Left ventricle myocardium superior (tissue), 1 donor: ENCODE results near the gene ABCB9. TPM values are rescaled to one million over a fixed set of nuclear protein-coding genes. Genes with fewer than 3 reads are reported as not detected.
A peak's percentile ranks its signal among the peaks of the same experiment; 100 is the strongest.
"Not testable (repeated sequence)": the region's sequence is repeated elsewhere in the genome, so short reads cannot be mapped to it uniquely, and the experiment has no call there.

ENCODE experiments used
- ATAC-seq: fragments of 200-7000 bp; cut with Tn5 transposase; one replicate; pipeline ENCODE4 v1.9.1; 2020; ENCODE audit warnings: mild to moderate bottlenecking, moderate library complexity
- DNase-seq: peaks from one replicate; pipeline ENCODE4 v3.0.0-alpha.2; 2020
- intact Hi-C: fragments of 100-400 bp; cut with micrococcal nuclease; formaldehyde crosslinking; loops from one replicate; pipeline ENCODE4 v1.11.0; 2022
- total RNA-seq: library from RNA; stranded (reverse); fragmentation: NEBNext Ultra II Directional; extraction: Animal tissue kit (Norgen Biotek cat#: 25700); gene quantifications from one replicate; pipeline ENCODE4 v1.2.1, GENCODE V29; 2021
- donor health status: DM: no; HTN: yes; CAD: no; lungs with severe emphysema.

The ABCB9 gene
- total RNA-seq, 1 donor from 2014 or later, result 4.6 TPM

DNA sequence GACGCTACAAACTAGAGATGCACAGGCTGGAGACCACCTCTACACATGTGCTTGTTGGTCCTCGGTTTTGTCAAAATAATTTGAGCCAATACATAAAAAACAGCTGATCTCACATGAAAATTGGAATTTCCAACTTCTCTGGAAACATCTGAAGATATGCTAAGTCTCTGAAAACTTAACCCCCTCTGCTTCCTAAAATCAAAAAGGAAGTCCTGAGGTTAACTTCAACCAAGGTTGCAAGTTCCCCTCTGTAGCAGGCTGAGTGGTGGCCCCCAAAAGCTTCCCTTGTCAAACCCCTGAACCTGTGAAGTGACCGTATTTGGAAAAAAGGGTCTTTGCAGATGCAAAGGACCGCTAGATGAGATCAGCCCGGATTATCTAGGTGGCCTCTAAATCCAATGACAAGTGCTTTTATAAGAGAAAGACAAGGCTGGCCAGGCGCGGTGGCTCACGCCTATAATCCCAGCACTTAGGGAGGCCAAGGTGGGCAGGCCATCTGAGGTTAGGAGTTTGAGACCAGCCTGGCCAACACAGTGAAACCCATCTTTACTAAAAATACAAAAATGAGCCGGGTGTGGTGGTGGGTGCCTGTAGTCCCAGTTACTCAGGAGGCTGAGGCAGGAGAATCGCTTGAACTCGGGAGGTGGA is 38.4 kb downstream of the ABCB9 start:
- ATAC-seq (no peak), DNase-seq (no peak)
- intact Hi-C loops, result no loop called here

DNA sequence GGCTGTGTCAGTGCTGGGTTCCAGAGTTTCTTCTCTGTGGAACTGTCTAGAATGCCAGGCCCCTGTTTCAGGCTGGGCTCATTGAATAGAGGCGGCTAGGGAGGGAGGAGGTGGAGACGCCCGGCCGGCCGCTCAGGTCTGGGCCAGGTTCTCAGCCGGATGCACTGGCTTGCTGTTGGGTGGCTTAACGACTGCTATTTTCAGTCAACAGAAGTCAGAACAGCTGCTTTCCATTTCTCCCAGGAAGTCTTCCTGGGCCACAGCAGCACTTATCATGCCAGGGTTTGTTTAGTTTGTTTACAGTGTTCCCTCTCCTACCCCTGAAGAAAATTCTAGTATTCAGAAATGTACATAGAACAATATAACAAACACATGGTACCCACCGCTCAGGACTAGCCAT is 44.3 kb downstream of the ABCB9 start:
- DNase-seq (no peak), ATAC-seq (no peak)
- intact Hi-C loops, result no loop called here

DNA sequence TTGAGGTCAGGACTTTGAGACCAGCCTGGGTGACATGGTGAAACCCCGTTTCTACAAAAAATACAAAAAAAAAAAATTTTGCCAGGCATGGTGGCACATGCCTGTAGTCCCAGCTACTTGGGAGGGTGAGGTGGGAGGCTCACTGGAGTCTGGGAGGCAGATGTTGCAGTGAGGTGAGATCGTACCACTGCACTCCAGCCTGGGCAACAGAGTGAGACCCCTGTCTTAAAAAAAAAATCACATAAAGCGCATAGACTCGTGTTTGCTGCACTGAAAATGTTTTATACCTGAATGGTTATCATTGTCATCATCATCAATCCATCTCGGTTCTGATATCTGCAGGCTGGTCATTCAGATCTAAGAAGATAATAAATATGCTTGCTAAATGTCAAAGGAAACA is 45.6 kb downstream of the ABCB9 start:
- DNase-seq, result no peak
- ATAC-seq, result no peak
- intact Hi-C loops, result no loop called here

DNA sequence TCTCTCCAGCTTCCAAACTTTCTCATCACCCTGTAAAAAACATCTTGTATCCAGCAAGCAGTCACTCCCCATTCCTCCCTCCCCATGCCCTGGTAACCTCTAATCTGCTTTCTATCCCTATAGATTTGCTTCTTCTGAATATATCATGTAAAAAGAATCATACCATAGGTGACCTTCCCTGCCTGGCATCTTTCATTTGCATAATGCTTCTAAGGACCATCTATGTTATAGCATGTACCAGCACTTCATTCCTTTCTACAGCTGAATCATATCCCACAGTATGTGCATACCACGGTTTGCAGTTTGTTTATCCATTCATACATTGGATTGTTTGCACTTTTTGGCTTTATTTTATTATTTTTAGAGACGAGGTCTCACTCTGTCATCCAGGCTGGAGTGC is 47.4 kb downstream of the ABCB9 start:
- ATAC-seq (no peak), DNase-seq (no peak)

GRCh38 chr12:122917507-122918121 is 48.6 kb downstream of the ABCB9 start:
- DNase-seq (peak; percentile 71), ATAC-seq (peak; percentile 92)
- intact Hi-C loops, result no loop called here

More for the DNA sequence above, 47.4 kb downstream of the ABCB9 start:
- intact Hi-C loops, result no loop called here

DNA sequence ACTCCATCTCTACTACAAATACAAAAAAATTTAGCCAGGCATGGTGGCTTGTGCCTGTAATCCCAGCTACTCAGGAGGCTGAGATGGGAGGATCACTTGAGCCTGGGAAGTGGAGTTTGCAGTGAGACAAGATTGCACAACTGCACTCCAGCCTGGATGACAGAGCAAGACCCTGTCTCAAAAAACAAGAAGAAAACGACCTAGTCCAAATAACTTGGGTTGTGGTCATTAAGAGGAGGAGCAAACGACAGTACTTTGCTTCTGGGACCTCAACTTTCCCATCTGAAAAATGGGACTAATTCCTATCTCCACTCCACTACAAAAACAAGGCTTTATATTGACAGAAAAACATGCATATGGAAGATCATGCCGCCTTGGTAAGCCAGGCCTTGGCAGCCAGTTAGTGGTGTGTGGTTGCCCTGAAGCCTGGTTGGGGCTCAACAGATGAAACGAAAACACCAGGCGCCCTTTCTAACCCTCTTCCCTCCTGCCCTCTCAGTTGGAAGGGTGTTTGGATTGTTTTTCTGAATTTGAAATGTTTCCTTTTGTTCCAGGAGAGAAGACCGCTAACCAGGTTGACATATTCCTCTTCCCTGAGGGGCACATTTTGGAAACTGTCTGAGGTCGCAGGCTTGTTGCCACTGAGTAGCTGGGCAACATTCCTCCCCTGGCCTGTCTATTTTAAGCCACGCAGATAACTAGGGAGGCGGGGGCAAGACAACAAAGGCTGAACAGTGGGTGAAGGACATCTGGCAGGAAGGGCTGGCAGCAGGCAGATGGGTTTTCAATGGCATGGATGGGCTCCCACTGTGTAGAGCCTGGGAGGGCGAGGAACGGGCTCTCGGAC is 56.6 kb downstream of the ABCB9 start:
- intact Hi-C loops, result no loop called here
- ATAC-seq (peak; percentile 98), DNase-seq (peak; percentile 59)

DNA sequence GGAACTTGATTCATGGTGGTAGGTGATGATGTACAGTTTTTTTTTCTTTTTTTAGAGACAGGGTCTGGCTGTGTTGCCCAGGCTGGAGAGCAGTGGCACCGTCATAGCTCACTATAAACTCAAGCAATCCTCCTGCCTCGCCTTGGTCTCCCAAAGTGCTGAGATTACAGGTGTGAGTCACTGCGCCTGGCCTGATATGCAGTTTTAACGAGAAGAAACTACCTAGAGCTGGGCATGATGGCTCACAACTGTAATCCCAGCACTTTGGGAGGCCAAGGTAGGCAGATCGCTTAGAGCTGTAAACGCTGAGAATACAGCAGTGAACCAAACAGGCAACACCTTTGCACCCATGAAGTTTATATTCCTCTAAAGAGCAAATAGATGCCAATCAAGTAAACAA is 57.3 kb downstream of the ABCB9 start:
- no peak for DNase-seq
- intact Hi-C loops, result no loop called here
- peak; percentile 8 for ATAC-seq

- intact Hi-C loops, DNase-seq, ATAC-seq: not testable (repeated sequence)
Observed at GRCh38 chr12:122905258-122905657, 61.0 kb downstream of the ABCB9 start.

DNA sequence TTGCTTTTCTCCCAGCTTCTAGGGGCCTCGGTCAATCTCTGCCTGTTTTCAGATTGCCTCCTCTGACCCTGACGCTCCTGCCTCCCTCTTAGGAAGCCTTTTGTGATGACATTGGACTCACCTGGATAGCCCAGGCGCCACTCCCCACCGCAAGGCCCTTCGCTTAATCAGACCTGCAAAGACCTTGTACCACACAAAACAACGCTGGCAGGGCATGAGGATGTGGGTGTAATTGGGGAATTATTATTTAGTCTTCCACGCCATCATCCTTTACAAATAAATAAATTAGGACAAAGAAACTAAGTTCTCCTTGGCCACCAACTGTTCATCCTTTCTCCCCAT is 62.6 kb downstream of the ABCB9 start:
- intact Hi-C loops, result no loop called here
- DNase-seq (no peak), ATAC-seq (no peak)

DNA sequence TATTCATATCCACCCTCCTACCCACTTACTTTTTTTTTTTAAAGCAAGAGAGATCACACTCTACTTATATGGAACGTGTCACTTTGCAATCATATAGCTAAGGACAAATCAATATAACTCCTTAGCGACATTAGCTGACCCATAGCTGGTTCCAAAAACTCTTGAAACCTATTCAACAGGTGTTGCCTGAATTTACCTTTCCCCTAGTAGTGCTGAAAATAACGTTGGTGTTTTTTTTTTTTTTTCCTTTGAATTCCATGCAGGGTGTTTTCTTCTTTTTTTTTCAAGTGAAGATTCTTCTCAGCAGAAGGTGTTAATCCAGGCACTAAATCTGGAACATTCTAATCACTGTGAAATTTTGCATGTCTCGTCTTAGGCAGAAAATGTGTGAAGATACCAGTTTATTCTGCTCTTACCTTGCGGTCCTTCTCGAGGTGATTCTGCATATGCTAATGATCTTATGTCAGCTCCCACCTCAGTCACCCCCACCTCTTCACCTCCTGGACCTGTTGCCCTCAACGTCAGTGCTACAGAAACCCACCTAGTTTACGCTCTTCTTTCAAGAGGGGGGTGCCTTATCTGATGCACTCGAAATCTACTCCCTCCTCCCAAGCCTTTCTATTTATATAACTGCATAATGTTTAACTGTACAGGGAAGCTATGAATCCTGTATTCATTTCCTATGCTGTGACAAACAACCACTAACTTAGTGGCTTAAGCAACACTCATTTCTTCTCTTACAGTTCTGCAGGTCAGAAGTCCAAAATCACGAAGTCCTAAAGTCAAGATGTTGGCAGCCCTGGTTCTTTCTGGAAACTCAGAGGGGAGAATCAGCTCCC is 63.2 kb downstream of the ABCB9 start:
- DNase-seq, result no peak
- intact Hi-C loops, result no loop called here
- ATAC-seq, result no peak

DNA sequence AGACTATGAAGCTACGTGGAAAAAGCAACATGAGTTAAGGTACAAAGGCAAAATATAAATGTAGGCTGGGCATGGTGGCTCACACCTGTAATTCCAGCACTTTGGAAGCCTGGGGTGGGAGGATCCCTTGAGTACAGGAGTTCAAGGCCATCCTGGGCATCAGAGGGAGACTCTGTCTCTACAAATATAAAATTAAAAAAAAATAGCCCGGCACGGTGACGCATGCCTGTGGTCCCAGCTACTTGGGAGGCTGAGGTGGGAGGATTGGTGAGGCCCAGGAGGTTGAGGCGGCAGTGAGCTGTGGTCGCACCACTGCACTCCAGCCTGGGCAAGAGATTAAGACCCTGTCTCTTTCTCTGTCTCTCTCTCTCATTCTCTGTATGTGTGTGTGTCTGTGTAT is 66.4 kb downstream of the ABCB9 start:
- no peak for DNase-seq
- intact Hi-C loops, result no loop called here
- no peak for ATAC-seq

- ATAC-seq, result no peak
- intact Hi-C loops, result no loop called here
- no peak for DNase-seq
Observed at GRCh38 chr12:122896662-122897061, 69.6 kb downstream of the ABCB9 start.

DNA sequence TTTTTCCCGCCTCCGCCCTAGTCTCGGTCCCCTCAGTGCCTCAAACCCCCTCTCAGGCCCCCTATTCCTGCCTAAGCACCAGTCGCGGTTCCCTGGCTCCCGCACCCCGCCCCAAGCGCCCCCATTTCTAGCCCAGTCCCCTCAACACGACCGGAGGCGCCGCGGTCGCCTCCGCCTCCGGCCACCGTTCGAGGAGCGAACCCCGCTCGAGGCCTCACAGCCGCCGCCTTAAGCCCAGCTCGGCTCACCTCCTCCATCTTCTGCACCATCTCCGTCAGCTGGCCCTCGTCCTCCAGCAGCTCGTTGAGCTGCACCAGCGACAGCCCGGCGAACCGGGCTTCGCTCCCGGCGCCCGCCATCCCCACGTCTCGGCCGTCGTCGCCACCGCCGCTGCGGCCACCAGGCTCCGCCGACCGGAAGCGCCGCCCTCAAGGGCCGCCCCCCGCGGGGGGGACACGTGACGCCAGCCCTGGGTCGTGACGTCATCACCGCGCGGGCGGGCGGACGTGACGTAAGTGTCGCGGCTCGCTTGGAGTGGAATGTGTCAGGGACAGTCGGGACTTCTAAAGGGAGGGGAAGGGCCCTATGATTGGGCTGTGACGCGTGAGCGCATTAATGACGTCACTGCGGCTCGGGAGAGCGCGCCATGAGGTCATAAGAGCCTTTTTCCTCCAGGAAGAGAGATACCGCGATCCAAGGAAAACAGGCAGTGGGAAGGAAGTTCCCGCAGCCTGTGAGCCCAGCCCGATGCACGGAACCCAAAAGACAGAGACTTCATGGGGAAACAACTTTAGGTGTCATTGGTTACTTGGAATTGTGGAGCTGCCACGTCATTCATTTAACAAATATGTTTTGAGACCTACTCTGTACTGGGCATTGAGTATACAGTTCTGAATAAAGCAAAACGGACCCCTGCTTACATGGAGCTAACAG is 70.3 kb downstream of the ABCB9 start, which contains the start of gene VPS37B:
Gene VPS37B, minus strand, starts transcription at position 421 of the 933 bp plus-strand sequence. Its CDS starts 62 bp downstream, at position 359.
- intact Hi-C loops, result no loop called here
- ATAC-seq (peak; percentile 82), DNase-seq (peak; percentile 89)

DNA sequence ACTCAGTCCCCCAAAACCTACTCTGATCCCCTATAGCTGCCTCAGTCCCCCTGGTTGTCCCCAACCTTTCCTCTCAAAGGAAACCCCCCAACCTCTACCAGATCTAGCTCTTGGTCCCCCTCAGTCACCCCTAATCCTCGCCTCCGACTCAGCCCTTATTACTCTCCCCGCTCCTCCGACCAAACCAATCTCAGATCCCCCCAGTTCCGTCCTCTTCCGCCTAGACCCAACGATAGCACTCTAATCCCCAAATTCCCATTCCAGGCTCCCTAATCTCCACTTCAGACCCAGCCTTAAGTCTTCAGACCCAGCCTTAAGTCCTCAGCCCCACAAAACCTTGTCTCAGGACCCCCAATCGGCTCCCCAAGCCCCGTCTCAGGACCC is 71.0 kb downstream of the ABCB9 start:
- ATAC-seq, result peak; percentile 43
- no peak for DNase-seq
- intact Hi-C loops, result no loop called here

DNA sequence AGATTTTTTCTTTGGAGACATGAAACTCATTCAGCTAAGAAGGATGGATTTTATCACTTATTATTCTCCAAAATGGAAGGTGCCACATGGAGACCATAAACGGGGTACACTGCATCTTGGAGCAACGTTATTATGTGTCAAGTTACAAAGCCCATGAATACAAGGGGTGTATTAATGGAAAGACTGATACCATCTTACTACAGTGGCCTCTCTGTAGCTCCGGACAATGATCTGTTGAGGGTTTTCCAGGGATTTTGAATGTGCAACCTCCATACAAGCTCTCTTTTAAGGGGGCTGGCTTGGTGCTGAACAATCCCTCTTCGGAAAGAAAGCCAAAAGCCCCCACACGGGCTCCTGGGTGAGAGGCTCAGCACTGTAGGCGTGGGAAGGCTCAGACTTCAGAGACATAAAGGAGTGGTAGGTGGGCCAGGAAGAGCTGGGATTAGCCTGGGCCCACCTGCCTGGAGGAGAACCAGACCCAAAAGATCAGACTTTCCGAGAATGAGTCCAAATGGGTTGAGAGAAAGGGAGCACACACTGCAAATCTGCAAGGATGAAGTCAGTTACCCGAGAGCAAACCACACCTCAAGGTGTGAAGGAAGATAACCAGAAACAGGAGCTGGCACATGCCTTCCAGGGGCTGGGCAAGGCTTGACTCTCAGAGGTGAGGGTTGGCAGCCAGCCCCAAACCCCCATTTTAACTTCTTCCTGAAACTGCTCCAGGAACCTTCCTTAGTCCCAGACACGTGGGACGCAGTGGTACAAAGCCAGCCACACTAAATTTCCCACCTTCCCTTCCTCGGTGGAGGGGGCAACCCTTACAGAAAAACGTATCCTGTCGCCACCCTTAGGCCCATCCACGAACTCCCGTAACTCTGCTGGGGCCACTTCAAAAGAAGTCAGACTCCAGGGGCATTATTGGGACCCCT is 71.8 kb downstream of the ABCB9 start:
- peak; percentile 30 for ATAC-seq
- intact Hi-C loops, result no loop called here

GRCh38 chr12:122893208-122894153 is 72.8 kb downstream of the ABCB9 start:
- no peak for ATAC-seq

More for the DNA sequence above, 71.8 kb downstream of the ABCB9 start:
- DNase-seq, result peak; percentile 53

More at GRCh38 chr12:122893208-122894153, 72.8 kb downstream of the ABCB9 start:
- intact Hi-C loops, result no loop called here
- peak; percentile 55 for DNase-seq
